BJ (cell line): ENCODE data around the gene RHBDL1. TPM values are rescaled to one million over a fixed set of nuclear protein-coding genes. Genes with fewer than 3 reads are reported as not detected.
A peak's percentile ranks its signal among the peaks of the same experiment; 100 is the strongest.

ENCODE experiments used
- CTCF ChIA-PET: fragments of 350-600 bp; formaldehyde crosslinking; extraction: SDS; loops from one replicate; lab custom pipeline; 2021; ENCODE audit warnings: antibody characterized with exemption, inconsistent platforms; lab: Yijun Ruan, JAX
- POLR2A ChIA-PET: fragments of 300-600 bp; sonication (Branson Sonifier 250); formaldehyde crosslinking; extraction: SDS; loops from one replicate; lab custom pipeline; 2021; ENCODE audit warnings: antibody characterized with exemption; lab: Charles Lee
- DNase-seq: peaks from one replicate; pipeline ENCODE4 v3.0.0-alpha.2; 2011; ENCODE audit warnings: low read depth
- H3K27me3 ChIP-seq: 2 replicates; pipeline ENCODE4 v1.6.0; 2011; ENCODE audit warnings: low read length; ENCODE audit not compliant: control insufficient read depth, insufficient read depth
- H3K36me3 ChIP-seq: 2 replicates; pipeline ENCODE4 v1.5.1; 2011; ENCODE audit warnings: low read length; ENCODE audit not compliant: control insufficient read depth, insufficient read depth
- H3K4me3 ChIP-seq: 2 replicates; pipeline ENCODE4 v1.5.1; 2011; ENCODE audit warnings: low read depth, mild to moderate bottlenecking, control low read depth, low read length
- CTCF ChIP-seq: IDR thresholded peaks from 2 replicates; pipeline ENCODE4 v1.5.1; 2011; ENCODE audit warnings: low read depth, mild to moderate bottlenecking, control low read depth, inconsistent platforms, low read length, moderate library complexity; ENCODE audit not compliant: insufficient read depth
- polyA minus RNA-seq: library from RNA; depleted of rRNA, polyadenylated mRNA; stranded (reverse); fragments of >200 nt; gene quantifications from 2 replicates; pipeline ENCODE4 v1.2.3, GENCODE V29; 2011; rRNA and poly(A)+ RNA removed
- polyA plus RNA-seq: library from polyadenylated mRNA; depleted of rRNA; stranded (reverse); fragments of >200 nt; gene quantifications from 2 replicates; pipeline ENCODE4 v1.2.3, GENCODE V29; 2011; rRNA removed

The RHBDL1 gene
- polyA plus RNA-seq (0.74 and 1.3 TPM in 2 replicates), polyA minus RNA-seq (0.21 and 0.33 TPM in 2 replicates)

- Histone ChIP-seq H3K36me3 (peaks cover 32% of the 10 kb centered on the region), H3K4me3 (peak within 1 kb of the TSS; percentile 40), H3K27me3 (no peaks in the 10 kb centered on the region)
- TF ChIP-seq CTCF, result no peak
- DNase-seq, result no peak
- ChIA-PET CTCF (interaction anchor here (0.8 to 1.9 kb wide), 2 partner anchors 7 to 9 kb away, joined by 4 to 6 read pairs; partner anchors contain the start of gene RHOT2), POLR2A (no interaction called here)
Measured at GRCh38 chr16:674968-675883, at the start of gene RHBDL1. Gene RHBDL1, plus strand, starts transcription at chr16:675671. Its CDS starts 120 bp downstream, at chr16:675791.

GRCh38 chr16:625977-626765 is 49.3 kb upstream of the RHBDL1 start:
- Histone ChIP-seq H3K27me3 (no peaks in the 10 kb centered on the region), H3K36me3 (peaks cover 5% of the 10 kb centered on the region), H3K4me3 (no peak overlapping the region)
- DNase-seq, result no peak
- ChIA-PET CTCF (no interaction called here), POLR2A (no interaction called here)
- TF ChIP-seq CTCF, result no peak

GRCh38 chr16:626787-627453 is 48.6 kb upstream of the RHBDL1 start:
- POLR2A ChIA-PET, result no interaction called here
- no peak for TF ChIP-seq CTCF
- H3K4me3 ChIP-seq, result no peak overlapping the region
- peak; percentile 62 for DNase-seq
- CTCF ChIA-PET, result no interaction called here
- H3K36me3 ChIP-seq, result peaks cover 5% of the 10 kb centered on the region
- H3K27me3 ChIP-seq, result no peaks in the 10 kb centered on the region

GRCh38 chr16:627454-628239 is 47.8 kb upstream of the RHBDL1 start:
- TF ChIP-seq CTCF, result no peak
- H3K4me3 ChIP-seq, result no peak overlapping the region
- ChIA-PET POLR2A (no interaction called here), CTCF (no interaction called here)
- no peak for DNase-seq
- no peaks in the 10 kb centered on the region for H3K27me3 ChIP-seq
- H3K36me3 ChIP-seq, result peaks cover 6% of the 10 kb centered on the region
